GM20000 (cell line): Measurements from ENCODE around the gene PPP1R12B.
A peak's percentile ranks its signal among the peaks of the same experiment; 100 is the strongest.

Experiments used
- DNase-seq: peaks from one replicate; pipeline ENCODE4 v3.0.0; 2012; ENCODE audit warnings: low spot score
- CTCF ChIP-seq: IDR thresholded peaks from 2 replicates; pipeline ENCODE4 v1.5.1; 2012; ENCODE audit warnings: mild to moderate bottlenecking, control low read depth; ENCODE audit errors: extremely low read depth, missing control alignments

The PPP1R12B gene

GRCh38 chr1:202590975-202591411 is 242.5 kb downstream of the PPP1R12B start:
- DNase-seq, result no peak
- no peak for TF ChIP-seq CTCF

GRCh38 chr1:202591515-202591914 is 243.0 kb downstream of the PPP1R12B start:
- no peak for DNase-seq
- TF ChIP-seq CTCF, result no peak

GRCh38 chr1:202592146-202592545 is 243.6 kb downstream of the PPP1R12B start:
- TF ChIP-seq CTCF, result no peak
- DNase-seq, result no peak

- no peak for TF ChIP-seq CTCF
- DNase-seq, result no peak
Observed at GRCh38 chr1:202593845-202594244, 245.3 kb downstream of the PPP1R12B start.

- TF ChIP-seq CTCF, result no peak
- DNase-seq, result no peak
Observed at GRCh38 chr1:202596638-202597037, 248.1 kb downstream of the PPP1R12B start.

- no peak for DNase-seq
- no peak for TF ChIP-seq CTCF
Observed at GRCh38 chr1:202597090-202597761, 248.7 kb downstream of the PPP1R12B start.

- peak; percentile 92 for TF ChIP-seq CTCF
- DNase-seq, result peak; percentile 73
Observed at GRCh38 chr1:202599669-202600431, 251.4 kb downstream of the PPP1R12B start.
